HepG2 (cell line): ENCODE measurements around the gene ARHGAP5. TPM values are rescaled to one million over a fixed set of nuclear protein-coding genes. Genes with fewer than 3 reads are reported as not detected.

Experiments
- ATAC-seq: fragments of 200-7000 bp; cut with Tn5 transposase; 3 replicates; pipeline ENCODE4 v1.9.1; 2020; ENCODE audit warnings: mild to moderate bottlenecking, moderate library complexity
- BruUV-seq: library from RNA; stranded (reverse); fragments of 400-500 nt; replicated peaks from 2 replicates; lab custom pipeline; 2021; lab: Mats Ljungman, UMichigan
- CTCF ChIA-PET: fragments of 300-600 bp; formaldehyde crosslinking; extraction: SDS; loops from one replicate; lab custom pipeline; 2021; ENCODE audit warnings: low total read pairs, inconsistent platforms, low intra/inter-chr PET ratio; lab: Yijun Ruan, JAX
- POLR2A ChIA-PET: fragments of 350-600 bp; sonication (Branson Sonifier 250); formaldehyde crosslinking; loops from one replicate; lab custom pipeline; 2020; ENCODE audit warnings: antibody characterized with exemption, inconsistent platforms; lab: Yijun Ruan, JAX
- DNase-seq: peaks from one replicate; pipeline ENCODE4 v3.0.0-alpha.2; 2015; ENCODE audit warnings: low spot score
- FAIRE-seq: peaks from 3 replicates; lab custom pipeline; 2011; peaks lifted over from hg19 to GRCh38; lab: Jason Lieb, UNC
- H2AFZ ChIP-seq: one replicate; pipeline ENCODE4 v1.6.1; 2011; ENCODE audit warnings: low read length, inconsistent platforms
- H3K27ac ChIP-seq: fragments of 300-600 bp; 3 replicates; pipeline ENCODE4 v1.8.0; 2011; ENCODE audit warnings: mixed run types, mild to moderate bottlenecking, mixed read lengths, low read length, inconsistent platforms; ENCODE audit not compliant: insufficient read depth; ENCODE audit errors: extremely low read length
- H3K27me3 ChIP-seq, 2 experiments: fragments of 200-600 bp in 1 of 2; 2 replicates in 1 of 2; 3 replicates in 1 of 2; pipeline versions ENCODE4 v1.6.0 to v1.8.0; 2011; ENCODE audit warnings: low read length in 2 of 2, mild to moderate bottlenecking in 2 of 2, moderate library complexity in 2 of 2, inconsistent platforms in 1 of 2; ENCODE audit not compliant: insufficient read depth in 2 of 2, control insufficient read depth in 1 of 2
- H3K36me3 ChIP-seq, 2 experiments: fragments of 200-600 bp in 1 of 2; replicated peaks in 1 of 2; 2 replicates in 1 of 2; 3 replicates in 1 of 2; pipeline versions ENCODE4 v1.5.1 to v1.8.0; 2011; ENCODE audit warnings: low read length in 2 of 2, inconsistent platforms in 1 of 2; ENCODE audit not compliant: insufficient read depth in 2 of 2, control insufficient read depth in 1 of 2
- H3K4me1 ChIP-seq: 2 replicates; pipeline ENCODE4 v1.5.1; 2012; ENCODE audit warnings: low read length, inconsistent platforms; ENCODE audit not compliant: insufficient read depth
- H3K4me2 ChIP-seq: 2 replicates; pipeline ENCODE4 v1.6.0; 2011; ENCODE audit warnings: low read depth, low read length, inconsistent platforms
- H3K4me3 ChIP-seq, 3 experiments: fragments of 200-600 bp in 1 of 3; sonication (generic), shearing (Covaris generic) in 1 of 3; replicated peaks in 1 of 3; 2 replicates each; pipeline ENCODE4 v1.5.1; 2011 to 2016; ENCODE audit warnings: low read length in 3 of 3, inconsistent platforms in 2 of 3, low read depth in 2 of 3, mild to moderate bottlenecking in 2 of 3, control low read depth in 1 of 3, mixed read lengths in 1 of 3; ENCODE audit not compliant: insufficient read depth in 1 of 3
- H3K79me2 ChIP-seq: one replicate; pipeline ENCODE4 v1.6.1; 2011; ENCODE audit warnings: low read length, inconsistent platforms; ENCODE audit not compliant: insufficient read depth
- H3K9ac ChIP-seq: 2 replicates; pipeline ENCODE4 v1.6.0; 2011; ENCODE audit warnings: mild to moderate bottlenecking, low read depth, low read length, inconsistent platforms; ENCODE audit not compliant: insufficient read depth
- H3K9me3 ChIP-seq: 2 replicates; pipeline ENCODE4 v1.5.1; 2012; ENCODE audit warnings: mild to moderate bottlenecking, low read length
- H4K20me1 ChIP-seq: 2 replicates; pipeline ENCODE4 v1.6.0; 2011; ENCODE audit warnings: inconsistent platforms, mild to moderate bottlenecking, low read length, moderate library complexity; ENCODE audit not compliant: insufficient read depth
- ATF5 ChIP-seq: sonication (generic); formaldehyde crosslinking; IDR thresholded peaks from 2 replicates; pipeline ENCODE4 v1.4.0; 2020; ENCODE audit warnings: mild to moderate bottlenecking, low read depth, missing genetic modification reagents
- FOXC1 ChIP-seq: sonication (generic); formaldehyde crosslinking; IDR thresholded peaks from 2 replicates; pipeline ENCODE4 v1.8.0; 2022; ENCODE audit warnings: mild to moderate bottlenecking, missing genetic modification reagents, borderline replicate concordance
- HMGXB3 ChIP-seq: sonication (generic); formaldehyde crosslinking; IDR thresholded peaks from 2 replicates; pipeline ENCODE4 v1.4.0; 2020; ENCODE audit warnings: missing genetic modification reagents, borderline replicate concordance
- NONO ChIP-seq, 2 experiments: fragments of 450-650 bp in 1 of 2; sonication (generic) in 1 of 2; formaldehyde crosslinking in 1 of 2; IDR thresholded peaks in 1 of 2; conservative IDR thresholded peaks in 1 of 2; 2 replicates each; pipeline versions ENCODE4 v1.6.1 to v1.8.0; 2017 to 2022; ENCODE audit warnings: mild to moderate bottlenecking in 1 of 2, missing genetic modification reagents in 1 of 2, moderate library complexity in 1 of 2
- PHB2 ChIP-seq: fragments of 450-650 bp; IDR thresholded peaks from 2 replicates; pipeline ENCODE4 v1.6.1; 2018; ENCODE audit not compliant: partially characterized antibody
- ZNF143 ChIP-seq: sonication (generic); formaldehyde crosslinking; IDR thresholded peaks from 2 replicates; pipeline ENCODE4 v1.4.0; 2020; ENCODE audit warnings: missing genetic modification reagents
- ZNF460 ChIP-seq: sonication (generic); formaldehyde crosslinking; IDR thresholded peaks from 2 replicates; pipeline ENCODE4 v1.5.1; 2020; ENCODE audit warnings: missing genetic modification reagents, mild to moderate bottlenecking, borderline replicate concordance
- ZNF83 ChIP-seq: sonication (generic); formaldehyde crosslinking; IDR thresholded peaks from 2 replicates; pipeline ENCODE4 v1.4.0; 2020; ENCODE audit warnings: missing genetic modification reagents, mild to moderate bottlenecking, borderline replicate concordance
- WGBS: methylation state at CpG from one replicate; pipeline ENCODE4 v1.1.6; 2017; ENCODE audit warnings: low lambda C conversion rate; 5-methylcytosine and 5-hydroxymethylcytosine counted together
- in situ Hi-C: cut with HindIII; loops from 2 replicates; pipeline ENCODE4 v1.10.0; 2017; ENCODE audit warnings: low pct_unique_long_range_greater_than_20kb; ENCODE audit not compliant: extremely low pct_ligation_motif_present
- intact Hi-C: fragments of 100-400 bp; cut with micrococcal nuclease; formaldehyde crosslinking; loops from one replicate; pipeline ENCODE4 v1.10.0; 2022; ENCODE audit not compliant: unreplicated experiment
- polyA plus RNA-seq, 8 experiments: library from polyadenylated mRNA; depleted of rRNA in 3 of 8; stranded (reverse) in 7 of 8; unstranded in 1 of 8; fragments of >200 nt; fragmentation: Illumina TruSeq in 4 of 8; extraction: Trizol in 4 of 8; gene quantifications; 2 replicates each; pipeline versions ENCODE4 v1.2.1 to v1.2.3, GENCODE V29; 2011 to 2016; ENCODE audit warnings: low read depth in 4 of 8, missing spikeins in 1 of 8, mixed read lengths in 1 of 8; ENCODE audit not compliant: insufficient read depth in 1 of 8
- total RNA-seq, 5 experiments: library from RNA; depleted of rRNA; stranded (reverse); fragments of >200 nt; fragmentation: Illumina TruSeq; extraction: Trizol; gene quantifications; 2 replicates each; pipeline ENCODE4 v1.2.3, GENCODE V29; 2016; ENCODE audit warnings: low read depth in 1 of 5
- TF ChIP-seq, protein P1 (sequence below), 2 experiments: IDR thresholded peaks; 2 replicates each; pipeline ENCODE4 v1.6.1; 2011 to 2012; ENCODE audit warnings: low read length in 2 of 2, borderline replicate concordance in 1 of 2, low read depth in 1 of 2, mild to moderate bottlenecking in 1 of 2, moderate library complexity in 1 of 2

The ARHGAP5 gene
- total and polyA plus RNA-seq, 2 of the 13 experiments (the other 11 are each of a cell fraction or from before 2014, with no cell fraction given) = 33.7 to 144 TPM

DNA sequence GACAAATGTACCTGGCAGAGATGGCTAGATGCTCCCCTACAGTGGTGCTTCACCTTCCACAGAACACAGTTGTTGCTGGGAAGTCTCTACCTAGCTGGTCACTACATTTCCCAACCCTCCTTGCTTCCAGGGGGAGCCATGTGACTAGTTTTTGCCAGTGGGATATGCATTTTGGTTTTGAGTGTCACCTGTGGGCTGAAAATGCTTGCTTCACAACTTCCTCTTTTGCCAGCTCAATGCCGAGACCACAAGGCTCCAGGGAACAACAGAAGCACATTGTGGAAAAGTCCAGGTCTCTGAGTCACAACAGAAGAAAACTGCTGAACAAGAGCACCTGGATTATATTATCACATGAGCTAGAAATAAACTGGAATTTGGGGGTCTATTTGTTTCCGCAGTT, 48.5 kb upstream of the ARHGAP5 start:
- DNase-seq = no peak
- Histone ChIP-seq H3K9ac (no peak overlapping the region), H3K27me3 (no peaks in the 10 kb centered on the region; a peak in 2 of 5 replicates), H2AFZ (no peak overlapping the region), H3K4me2 (no peak overlapping the region), H3K4me1 (no peaks in the 10 kb centered on the region), H3K4me3 (no peak overlapping the region), H3K27ac (no peak overlapping the region), H3K9me3 (no peaks in the 10 kb centered on the region), H4K20me1 (no peaks in the 10 kb centered on the region), H3K36me3 (no peaks in the 10 kb centered on the region), H3K79me2 (no peaks in the 10 kb centered on the region)
- ChIA-PET CTCF (no interaction called here), POLR2A (no interaction called here)
- ATAC-seq = peak; percentile 34; the same call in 2 of the 3 replicates
- in situ Hi-C loops = no loop called here
- TF ChIP-seq ZNF143 (CRISPR knock-in tag) = peak; percentile 64
- no peak for TF ChIP-seq FOXC1
- WGBS = 19% methylated on average over 2 of the region's 2 CpGs
- intact Hi-C loops = no loop called here
- BruUV-seq = no TSS peak
- FAIRE-seq = no peak

DNA sequence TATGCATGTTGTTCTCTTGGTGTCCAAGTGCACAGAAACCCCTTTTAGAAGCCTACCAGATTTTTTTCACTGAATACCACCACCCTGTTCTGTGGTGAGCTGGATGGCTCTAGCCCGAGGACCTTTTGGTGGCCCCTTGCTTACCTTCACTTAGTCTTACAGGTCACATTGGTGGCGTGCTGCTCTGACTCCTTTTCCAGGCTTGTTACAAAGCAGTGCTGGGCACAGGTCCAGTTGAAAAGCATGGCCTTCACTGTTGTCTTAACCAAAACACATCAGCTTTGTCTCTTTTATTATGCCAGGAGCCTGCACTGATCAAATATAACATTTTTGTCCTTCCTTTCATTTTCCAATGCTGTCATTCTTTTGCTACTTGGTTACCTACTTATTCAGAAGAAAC, 43.6 kb upstream of the ARHGAP5 start:
- Histone ChIP-seq H3K79me2 (no peaks in the 10 kb centered on the region), H3K4me2 (no peak overlapping the region), H3K9me3 (no peaks in the 10 kb centered on the region), H3K27me3 (no peaks in the 10 kb centered on the region; a peak in 2 of 5 replicates), H3K27ac (no peak overlapping the region), H3K4me3 (no peak overlapping the region), H3K9ac (no peak overlapping the region), H3K36me3 (no peaks in the 10 kb centered on the region), H3K4me1 (no peaks in the 10 kb centered on the region), H2AFZ (no peak overlapping the region), H4K20me1 (no peaks in the 10 kb centered on the region)
- ChIA-PET CTCF (no interaction called here), POLR2A (no interaction called here)
- DNase-seq (no peak), ATAC-seq (no peak), FAIRE-seq (no peak)
- WGBS = 45% methylated on average over 2 of the region's 2 CpGs
- intact Hi-C loops = no loop called here
- BruUV-seq = no TSS peak
- in situ Hi-C loops = no loop called here
- TF ChIP-seq ZNF460 (CRISPR knock-in tag) (no peak), ATF5 (CRISPR knock-in tag) (no peak), HMGXB3 (CRISPR knock-in tag) (no peak), NONO (IDR thresholded peaks at IDR 0.05) (no peak), NONO (CRISPR knock-in tag; conservative IDR thresholded peaks at IDR 0.05) (no peak), PHB2 (no peak), ZNF83 (CRISPR knock-in tag) (no peak)
- TF ChIP-seq, protein P1, sequence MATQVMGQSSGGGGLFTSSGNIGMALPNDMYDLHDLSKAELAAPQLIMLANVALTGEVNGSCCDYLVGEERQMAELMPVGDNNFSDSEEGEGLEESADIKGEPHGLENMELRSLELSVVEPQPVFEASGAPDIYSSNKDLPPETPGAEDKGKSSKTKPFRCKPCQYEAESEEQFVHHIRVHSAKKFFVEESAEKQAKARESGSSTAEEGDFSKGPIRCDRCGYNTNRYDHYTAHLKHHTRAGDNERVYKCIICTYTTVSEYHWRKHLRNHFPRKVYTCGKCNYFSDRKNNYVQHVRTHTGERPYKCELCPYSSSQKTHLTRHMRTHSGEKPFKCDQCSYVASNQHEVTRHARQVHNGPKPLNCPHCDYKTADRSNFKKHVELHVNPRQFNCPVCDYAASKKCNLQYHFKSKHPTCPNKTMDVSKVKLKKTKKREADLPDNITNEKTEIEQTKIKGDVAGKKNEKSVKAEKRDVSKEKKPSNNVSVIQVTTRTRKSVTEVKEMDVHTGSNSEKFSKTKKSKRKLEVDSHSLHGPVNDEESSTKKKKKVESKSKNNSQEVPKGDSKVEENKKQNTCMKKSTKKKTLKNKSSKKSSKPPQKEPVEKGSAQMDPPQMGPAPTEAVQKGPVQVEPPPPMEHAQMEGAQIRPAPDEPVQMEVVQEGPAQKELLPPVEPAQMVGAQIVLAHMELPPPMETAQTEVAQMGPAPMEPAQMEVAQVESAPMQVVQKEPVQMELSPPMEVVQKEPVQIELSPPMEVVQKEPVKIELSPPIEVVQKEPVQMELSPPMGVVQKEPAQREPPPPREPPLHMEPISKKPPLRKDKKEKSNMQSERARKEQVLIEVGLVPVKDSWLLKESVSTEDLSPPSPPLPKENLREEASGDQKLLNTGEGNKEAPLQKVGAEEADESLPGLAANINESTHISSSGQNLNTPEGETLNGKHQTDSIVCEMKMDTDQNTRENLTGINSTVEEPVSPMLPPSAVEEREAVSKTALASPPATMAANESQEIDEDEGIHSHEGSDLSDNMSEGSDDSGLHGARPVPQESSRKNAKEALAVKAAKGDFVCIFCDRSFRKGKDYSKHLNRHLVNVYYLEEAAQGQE (IDR thresholded peaks at IDR 0.05; ENCODE audit: borderline replicate concordance in 1 of 2, low read depth in 1 of 2, low read length in 2 of 2) = no peak
